ENCODE results near the gene NECTIN4. TPM values are rescaled to one million over a fixed set of nuclear protein-coding genes. Genes with fewer than 3 reads are reported as not detected.

Gene NECTIN4
- total RNA-seq, 4 donors from 2014 or later = not detected

DNA sequence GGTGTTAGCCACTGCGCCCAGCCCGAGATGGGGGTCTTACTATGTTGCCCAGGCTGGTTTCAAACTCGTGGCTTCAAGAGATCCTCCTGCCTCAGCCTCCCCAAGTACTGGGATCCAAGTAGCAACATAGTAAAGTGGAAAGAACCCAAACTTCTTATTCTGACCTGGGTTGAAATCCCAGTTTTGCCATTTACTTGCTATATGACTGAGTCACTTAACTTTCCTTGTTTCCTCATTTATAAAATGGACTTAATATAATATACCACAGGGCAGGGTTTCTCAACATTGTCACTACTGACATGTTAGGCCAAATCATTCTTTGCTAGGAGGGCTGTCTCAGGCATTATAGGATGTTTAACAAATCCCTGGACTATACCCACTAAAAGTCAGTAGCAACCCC, 21.8 kb upstream of the NECTIN4 start:
- Histone ChIP-seq H3K4me1 (peaks cover 0 to 38% (median 6%) of the 10 kb centered on the region in 4 donors), H3K27me3 (no peaks in the 10 kb centered on the region), H3K27ac (no peak overlapping the region), H3K36me3 (peaks cover 0 to 12% (median 0%) of the 10 kb centered on the region in 3 donors), H3K4me3 (no peak overlapping the region), H3K9me3 (no peaks in the 10 kb centered on the region)
- no peak for DNase-seq (ENCODE audit: low spot score in 2 of 2)
- WGBS, 2 donors = 88 to 92% methylated on average over 3 of the region's 3 CpGs
- TF ChIP-seq POLR2A (IDR thresholded peaks at IDR 0.05) = no peak
- TF ChIP-seq, protein P1, sequence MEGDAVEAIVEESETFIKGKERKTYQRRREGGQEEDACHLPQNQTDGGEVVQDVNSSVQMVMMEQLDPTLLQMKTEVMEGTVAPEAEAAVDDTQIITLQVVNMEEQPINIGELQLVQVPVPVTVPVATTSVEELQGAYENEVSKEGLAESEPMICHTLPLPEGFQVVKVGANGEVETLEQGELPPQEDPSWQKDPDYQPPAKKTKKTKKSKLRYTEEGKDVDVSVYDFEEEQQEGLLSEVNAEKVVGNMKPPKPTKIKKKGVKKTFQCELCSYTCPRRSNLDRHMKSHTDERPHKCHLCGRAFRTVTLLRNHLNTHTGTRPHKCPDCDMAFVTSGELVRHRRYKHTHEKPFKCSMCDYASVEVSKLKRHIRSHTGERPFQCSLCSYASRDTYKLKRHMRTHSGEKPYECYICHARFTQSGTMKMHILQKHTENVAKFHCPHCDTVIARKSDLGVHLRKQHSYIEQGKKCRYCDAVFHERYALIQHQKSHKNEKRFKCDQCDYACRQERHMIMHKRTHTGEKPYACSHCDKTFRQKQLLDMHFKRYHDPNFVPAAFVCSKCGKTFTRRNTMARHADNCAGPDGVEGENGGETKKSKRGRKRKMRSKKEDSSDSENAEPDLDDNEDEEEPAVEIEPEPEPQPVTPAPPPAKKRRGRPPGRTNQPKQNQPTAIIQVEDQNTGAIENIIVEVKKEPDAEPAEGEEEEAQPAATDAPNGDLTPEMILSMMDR (IDR thresholded peaks at IDR 0.05) = no peak
- no peak for TF ChIP-seq EP300 (IDR thresholded peaks at IDR 0.05)

DNA sequence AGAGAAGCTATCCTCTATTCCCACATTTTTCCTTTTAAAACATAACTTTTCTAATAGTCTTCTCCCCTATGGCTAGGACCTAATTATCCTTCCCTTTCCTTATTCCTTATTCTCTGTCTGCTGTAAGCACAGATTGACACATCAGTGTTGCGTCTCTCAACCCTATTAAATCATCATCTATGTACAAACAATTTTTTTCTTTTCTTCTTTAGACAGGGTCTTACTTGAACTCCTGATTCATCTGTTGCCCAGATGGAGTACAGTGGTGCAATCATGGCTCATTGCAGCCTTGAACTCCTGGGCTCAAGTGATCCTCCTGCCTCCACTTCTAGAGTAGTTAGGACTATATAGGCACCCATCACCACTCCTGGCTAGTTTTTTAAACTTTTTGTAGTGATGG, 17.1 kb upstream of the NECTIN4 start:
- Histone ChIP-seq H3K4me1 (no peaks in the 10 kb centered on the region), H3K27ac (no peak overlapping the region), H3K9me3 (no peaks in the 10 kb centered on the region), H3K27me3 (no peaks in the 10 kb centered on the region), H3K36me3 (peaks cover 0 to 23% (median 4%) of the 10 kb centered on the region in 3 donors), H3K4me3 (no peak overlapping the region)
- no peak for DNase-seq (ENCODE audit: low spot score in 2 of 2)
- TF ChIP-seq POLR2A (IDR thresholded peaks at IDR 0.05) = no peak
- TF ChIP-seq, protein P1 (IDR thresholded peaks at IDR 0.05) = no peak
- no peak for TF ChIP-seq EP300 (IDR thresholded peaks at IDR 0.05)
- WGBS, 2 donors = 95 to 97% methylated on average over 1 of the region's 1 CpG

DNA sequence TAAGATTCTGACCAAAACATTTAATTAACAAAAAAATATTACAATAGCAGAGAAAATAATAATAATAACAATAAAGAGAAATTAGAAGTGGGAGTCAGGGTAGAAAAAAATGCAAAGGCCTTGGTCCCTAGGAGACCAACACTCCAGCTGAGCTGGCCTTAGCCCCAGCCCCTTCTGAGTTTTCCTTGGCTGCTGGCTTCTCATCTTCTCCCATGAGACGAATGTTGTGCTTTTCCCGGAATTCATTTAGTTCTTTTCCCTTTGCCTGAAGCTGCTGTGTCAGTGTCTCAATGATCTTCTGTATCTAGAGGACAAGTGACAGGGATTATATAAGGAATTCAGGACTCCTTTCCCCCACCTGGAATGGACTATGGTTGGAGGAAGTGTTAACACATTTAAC, 11.2 kb upstream of the NECTIN4 start:
- Histone ChIP-seq H3K4me1 (peaks cover 0 to 33% (median 10%) of the 10 kb centered on the region in 4 donors), H3K27me3 (no peaks in the 10 kb centered on the region), H3K4me3 (no peak overlapping the region), H3K36me3 (peaks cover 0 to 36% (median 4%) of the 10 kb centered on the region in 3 donors), H3K27ac (peak overlapping the region in 1 of 4 donors; percentile 20), H3K9me3 (no peaks in the 10 kb centered on the region)
- TF ChIP-seq POLR2A (IDR thresholded peaks at IDR 0.05) (no peak), EP300 (IDR thresholded peaks at IDR 0.05) (no peak)
- TF ChIP-seq, protein P1 (IDR thresholded peaks at IDR 0.05) = no peak
- WGBS, 2 donors = 36 to 45% methylated on average over 2 of the region's 2 CpGs
- no peak for DNase-seq (ENCODE audit: low spot score in 2 of 2)

DNA sequence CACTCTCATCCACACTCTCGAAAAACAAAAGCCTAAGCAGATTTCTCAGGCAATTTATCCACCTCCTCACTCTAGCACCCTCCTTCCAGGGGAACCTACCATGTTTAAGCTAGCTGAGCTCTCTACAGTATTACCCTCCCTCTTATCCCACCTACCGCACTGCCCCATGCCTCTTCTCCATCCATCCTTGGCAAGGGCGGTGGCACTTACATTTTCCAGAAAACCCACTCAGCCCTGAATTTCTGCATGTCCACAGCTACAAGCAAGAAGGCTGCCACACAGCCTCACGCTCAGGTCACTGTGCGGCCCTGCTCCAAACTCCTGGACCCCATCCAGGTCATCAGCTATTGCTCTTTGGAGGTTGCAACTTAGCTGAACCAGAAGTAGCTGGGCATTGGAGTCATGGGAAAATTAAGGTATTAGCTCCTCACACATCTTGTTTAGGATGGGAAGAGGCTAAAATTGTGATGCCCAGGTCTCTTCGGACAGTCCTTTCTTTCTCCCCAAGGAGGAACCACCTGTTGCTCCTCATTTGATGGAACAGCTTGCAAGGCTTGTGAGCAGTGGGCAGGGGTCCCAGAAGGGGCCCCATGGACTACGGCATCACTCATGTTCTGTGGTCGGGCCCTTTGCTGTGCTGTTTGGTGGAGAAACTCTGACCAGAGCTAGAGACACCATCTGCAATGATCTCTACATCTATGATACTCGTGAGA, 9.9 kb upstream of the NECTIN4 start:
- Histone ChIP-seq H3K4me3 (peak overlapping the region in 1 of 4 donors; percentile 66), H3K27ac (peak overlapping the region in 2 of 4 donors; percentile 18 to 73), H3K36me3 (peaks cover 0 to 36% (median 4%) of the 10 kb centered on the region in 3 donors), H3K9me3 (no peaks in the 10 kb centered on the region), H3K4me1 (peaks cover 0 to 33% (median 10%) of the 10 kb centered on the region in 4 donors), H3K27me3 (no peaks in the 10 kb centered on the region)
- DNase-seq (ENCODE audit: low spot score in 2 of 2) = no peak
- WGBS, 2 donors = 78 to 83% methylated on average over 9 of the region's 9 CpGs
- TF ChIP-seq EP300 (IDR thresholded peaks at IDR 0.05) (no peak), POLR2A (IDR thresholded peaks at IDR 0.05) (no peak)
- TF ChIP-seq, protein P1 (IDR thresholded peaks at IDR 0.05) = no peak

Measured in tibial nerve (tissue), 4 donors.